WI38 (cell line): ENCODE measurements around the gene LOXL1.
"Not testable (repeated sequence)": the region's sequence is repeated elsewhere in the genome, so short reads cannot be mapped to it uniquely, and the experiment has no call there.

Source experiments
- H3K4me3 ChIP-seq: 2 replicates; pipeline ENCODE4 v1.5.1; 2011; ENCODE audit warnings: low read depth, mild to moderate bottlenecking, control low read depth, low read length
- TF ChIP-seq, protein P1 (sequence below): IDR thresholded peaks from 2 replicates; pipeline ENCODE4 v1.5.1; 2012; ENCODE audit warnings: low read depth, mild to moderate bottlenecking, control low read depth, low read length

LOXL1 gene

DNA sequence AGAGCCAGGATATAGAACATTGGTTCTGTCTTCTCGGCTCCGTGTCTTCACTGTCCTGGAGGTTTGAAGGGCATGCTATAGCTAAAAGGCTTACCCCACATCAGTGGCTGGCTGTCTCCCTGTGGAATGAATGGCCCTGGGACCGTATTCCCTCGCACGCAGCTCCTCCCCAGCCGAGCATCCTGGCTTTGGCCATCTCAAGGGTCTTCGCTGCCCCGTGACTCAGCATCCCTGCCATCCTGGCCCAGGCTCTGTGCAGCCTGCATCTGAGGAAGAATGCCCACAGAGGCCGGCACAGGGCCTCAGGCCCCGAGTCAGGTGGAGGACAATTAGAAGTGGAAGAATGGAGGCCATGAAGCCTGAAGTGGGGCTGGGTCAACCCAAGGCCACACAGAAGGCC is 11.0 kb downstream of the LOXL1 start:
- TF ChIP-seq, protein P1, sequence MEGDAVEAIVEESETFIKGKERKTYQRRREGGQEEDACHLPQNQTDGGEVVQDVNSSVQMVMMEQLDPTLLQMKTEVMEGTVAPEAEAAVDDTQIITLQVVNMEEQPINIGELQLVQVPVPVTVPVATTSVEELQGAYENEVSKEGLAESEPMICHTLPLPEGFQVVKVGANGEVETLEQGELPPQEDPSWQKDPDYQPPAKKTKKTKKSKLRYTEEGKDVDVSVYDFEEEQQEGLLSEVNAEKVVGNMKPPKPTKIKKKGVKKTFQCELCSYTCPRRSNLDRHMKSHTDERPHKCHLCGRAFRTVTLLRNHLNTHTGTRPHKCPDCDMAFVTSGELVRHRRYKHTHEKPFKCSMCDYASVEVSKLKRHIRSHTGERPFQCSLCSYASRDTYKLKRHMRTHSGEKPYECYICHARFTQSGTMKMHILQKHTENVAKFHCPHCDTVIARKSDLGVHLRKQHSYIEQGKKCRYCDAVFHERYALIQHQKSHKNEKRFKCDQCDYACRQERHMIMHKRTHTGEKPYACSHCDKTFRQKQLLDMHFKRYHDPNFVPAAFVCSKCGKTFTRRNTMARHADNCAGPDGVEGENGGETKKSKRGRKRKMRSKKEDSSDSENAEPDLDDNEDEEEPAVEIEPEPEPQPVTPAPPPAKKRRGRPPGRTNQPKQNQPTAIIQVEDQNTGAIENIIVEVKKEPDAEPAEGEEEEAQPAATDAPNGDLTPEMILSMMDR = no peak
- no peak overlapping the region for H3K4me3 ChIP-seq

DNA sequence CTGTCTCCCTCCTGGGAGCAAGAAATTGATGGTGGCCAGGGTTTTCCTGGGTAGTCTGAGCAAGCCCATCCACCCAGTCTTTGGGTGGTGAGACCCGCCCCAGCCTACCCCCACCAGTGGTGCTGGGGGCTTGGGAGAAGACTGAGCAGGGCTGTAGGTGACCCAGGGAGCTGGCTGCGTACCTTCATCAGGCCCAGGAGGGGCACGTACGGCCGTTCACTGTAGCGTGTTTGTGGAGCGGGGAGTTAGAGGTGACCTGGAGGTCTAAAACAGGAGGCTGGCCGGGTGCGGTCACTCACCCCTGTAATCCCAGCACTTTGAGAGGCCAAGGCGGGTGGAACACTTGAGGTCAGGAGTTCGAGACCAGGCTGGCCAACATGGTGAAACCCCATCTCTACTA is 11.5 kb downstream of the LOXL1 start:
- no peak overlapping the region for H3K4me3 ChIP-seq
- TF ChIP-seq, protein P1 = no peak

DNA sequence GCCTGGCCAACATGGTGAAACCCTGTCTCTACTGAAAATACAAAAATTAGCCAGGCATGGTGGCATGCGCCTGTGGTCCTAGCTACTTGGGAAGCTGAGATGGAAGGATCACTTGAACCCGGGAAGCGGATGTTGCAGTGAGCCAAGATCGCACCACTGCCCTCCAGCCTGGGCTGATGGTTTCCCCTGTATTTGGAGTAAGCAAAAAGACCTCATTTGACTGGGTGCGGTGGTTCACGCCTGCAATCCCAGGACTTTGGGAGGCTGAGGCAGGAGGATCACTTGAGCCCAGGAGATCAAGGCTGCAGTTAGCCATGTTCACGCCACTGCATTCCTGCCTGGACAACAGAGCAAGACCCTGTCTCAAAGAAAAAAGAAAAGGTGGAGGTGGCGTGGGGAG is 12.3 kb downstream of the LOXL1 start:
- H3K4me3 ChIP-seq = not testable (repeated sequence)

DNA sequence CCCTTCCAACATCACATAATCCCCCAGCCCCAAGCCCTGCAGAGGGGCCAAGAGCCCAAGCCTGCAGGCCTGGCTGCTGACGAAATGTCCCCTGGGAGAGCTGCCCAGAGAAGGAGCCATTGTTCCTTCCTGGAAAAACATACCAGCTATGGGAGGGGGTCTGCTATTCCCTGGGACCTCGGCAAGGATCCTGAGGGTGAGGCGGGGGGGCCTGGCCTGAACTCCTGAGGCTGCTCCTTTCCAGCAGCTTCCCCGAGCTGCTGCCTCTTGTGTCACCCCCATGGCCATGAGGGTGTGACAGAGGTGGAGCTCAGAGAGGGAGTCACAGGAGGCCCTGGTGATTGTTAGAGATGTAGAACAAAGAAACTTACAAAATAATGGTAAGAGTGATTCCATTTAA is 12.9 kb downstream of the LOXL1 start:
- TF ChIP-seq, protein P1 = no peak
- H3K4me3 ChIP-seq = no peak overlapping the region

DNA sequence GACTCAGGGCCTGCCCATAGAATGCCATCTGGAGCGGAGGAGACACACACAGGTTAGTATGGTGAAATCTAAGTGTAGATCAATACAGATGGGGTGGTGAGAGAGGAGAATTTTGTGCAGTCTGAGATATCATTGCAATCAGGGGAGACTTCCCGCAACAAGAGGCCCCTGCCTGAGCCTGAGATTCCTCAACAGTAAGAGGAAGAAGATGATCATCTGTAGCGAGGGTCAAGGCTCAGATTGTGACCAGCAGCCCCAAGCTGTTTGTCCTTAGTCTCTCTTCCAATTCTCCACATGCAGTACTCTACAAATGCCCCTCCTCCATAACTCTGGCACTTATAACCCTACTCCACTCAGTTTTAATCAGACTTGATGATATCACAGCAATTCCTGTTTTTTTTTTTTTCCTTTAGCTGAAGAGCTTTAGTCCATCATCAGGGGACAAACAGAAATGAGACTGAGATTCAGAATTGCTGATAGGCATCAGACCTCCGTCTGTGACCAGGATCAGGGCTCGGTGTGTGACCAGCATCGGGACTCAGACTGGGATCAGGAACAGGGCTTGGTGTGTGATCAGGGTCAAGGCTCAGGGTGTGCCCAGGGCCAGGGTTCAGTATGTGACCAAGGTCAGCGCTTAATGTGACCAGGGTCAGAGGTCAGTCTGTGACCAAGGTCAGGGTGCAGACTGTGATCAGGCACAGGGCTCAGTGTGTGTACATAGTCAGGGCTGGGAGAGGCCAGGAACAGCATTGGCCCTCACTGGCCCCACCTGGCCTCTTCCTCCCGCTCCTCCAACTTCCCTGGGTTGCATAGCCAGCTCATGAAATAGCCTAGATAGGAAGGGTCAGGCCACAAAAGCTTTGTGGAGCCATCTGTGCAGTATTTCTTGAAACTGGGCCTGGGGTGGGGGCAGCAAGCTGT is 14.1 kb downstream of the LOXL1 start:
- H3K4me3 ChIP-seq = no peak overlapping the region
- TF ChIP-seq, protein P1 = no peak

DNA sequence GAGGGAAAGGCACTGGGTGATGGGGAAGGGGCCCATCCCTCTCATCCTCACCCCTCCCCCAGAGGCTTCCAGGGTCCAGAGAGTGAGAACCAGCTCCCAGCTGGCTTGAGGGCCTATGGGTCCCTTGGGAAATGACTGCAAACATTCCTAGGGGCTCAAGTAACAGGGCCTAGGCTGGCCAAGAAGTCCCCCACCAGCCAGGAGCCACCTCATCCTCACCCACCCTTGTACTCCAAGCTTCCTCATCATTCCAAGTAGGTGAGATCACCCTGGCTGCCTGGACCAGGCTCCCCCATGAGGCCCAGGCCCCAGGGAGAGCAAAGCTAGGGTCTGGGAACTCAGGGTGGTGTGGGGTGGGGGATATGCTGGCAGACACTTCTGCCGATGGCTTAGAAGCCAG is 14.8 kb downstream of the LOXL1 start:
- no peak overlapping the region for H3K4me3 ChIP-seq
- TF ChIP-seq, protein P1 = no peak

DNA sequence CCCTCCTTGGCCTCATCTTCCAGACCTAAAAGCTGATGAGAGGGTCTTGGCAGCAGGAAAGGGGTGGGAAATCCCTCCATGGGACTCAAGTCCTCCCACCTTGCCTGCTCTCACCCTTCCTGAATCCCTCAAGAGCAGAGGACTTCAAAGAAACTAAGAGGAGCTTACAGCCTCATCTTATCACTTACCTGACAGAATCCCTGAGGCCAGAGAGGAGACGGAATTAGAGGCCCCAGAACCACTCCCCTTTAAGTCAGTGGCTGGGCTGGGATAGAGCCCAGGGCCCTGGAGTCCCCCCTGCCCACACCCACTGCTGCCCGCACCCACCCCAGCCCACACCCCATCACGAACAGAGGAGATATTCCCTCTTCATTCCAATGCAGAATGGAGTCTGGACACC is 15.2 kb downstream of the LOXL1 start:
- TF ChIP-seq, protein P1 = no peak
- no peak overlapping the region for H3K4me3 ChIP-seq
